Keratinocyte (primary cell): Measurements from ENCODE around the gene ZEB1.

Experiments
- CTCF ChIP-seq, 3 experiments: IDR thresholded peaks in 1 of 3; conservative IDR thresholded peaks in 1 of 3; optimal IDR thresholded peaks in 1 of 3; 2 replicates in 2 of 3; 3 replicates in 1 of 3; pipeline versions ENCODE3 to v1.5.1; 2011; ENCODE audit warnings: low read length in 3 of 3, mild to moderate bottlenecking in 3 of 3, moderate library complexity in 2 of 3, control low read depth in 1 of 3, inconsistent platforms in 1 of 3; ENCODE audit not compliant: insufficient read depth in 2 of 3; ENCODE audit errors: extremely low read depth in 1 of 3
- EZH2 ChIP-seq: IDR thresholded peaks from one replicate; pipeline ENCODE4 v1.6.1; 2012; ENCODE audit warnings: inconsistent platforms, mild to moderate bottlenecking, low read length, moderate library complexity

- no peak for TF ChIP-seq CTCF (optimal IDR thresholded peaks at IDR 0.05 in 1 of 3, IDR thresholded peaks at IDR 0.05 in 1 of 3, conservative IDR thresholded peaks at IDR 0.05 in 1 of 3; ENCODE audit: extremely low read depth in 1 of 3, insufficient read depth in 2 of 3, low read length in 3 of 3)
- TF ChIP-seq EZH2, result no peak
These were observed 38.0 kb upstream of the ZEB1 start for GRCh38 chr10:31280972-31281371.
